ENCODE results near the gene ID3.

Gene ID3

GRCh38 chr1:23578311-23578996 is 19.2 kb upstream of the ID3 start:
- peaks cover 9% of the 10 kb centered on the region for H3K27me3 ChIP-seq (ENCODE audit: insufficient read depth, poor library complexity, severe bottlenecking)
- TF ChIP-seq REST (IDR thresholded peaks at IDR 0.05; ENCODE audit: insufficient replicate concordance, low read depth): no peak
- TF ChIP-seq CTCF (IDR thresholded peaks at IDR 0.05; ENCODE audit: insufficient read depth, low read length): no peak
- TF ChIP-seq SPI1 (IDR thresholded peaks at IDR 0.05; ENCODE audit: borderline replicate concordance, low read depth): no peak
- TF ChIP-seq POLR2AphosphoS5 (IDR thresholded peaks at IDR 0.05; ENCODE audit: low read depth): no peak
- no peak for TF ChIP-seq GABPA (IDR thresholded peaks at IDR 0.05; ENCODE audit: low read depth)
- H3K4me3 ChIP-seq (replicated peaks; ENCODE audit: insufficient read depth, low read length): no peak overlapping the region
- DNase-seq (ENCODE audit: low read depth in 1 of 2, low spot score in 1 of 2): no peak
- H3K27ac ChIP-seq (replicated peaks): no peak overlapping the region

- no peak for TF ChIP-seq GABPA (IDR thresholded peaks at IDR 0.05; ENCODE audit: low read depth)
- no peak for TF ChIP-seq CTCF (IDR thresholded peaks at IDR 0.05; ENCODE audit: insufficient read depth, low read length)
- no peak for TF ChIP-seq POLR2AphosphoS5 (IDR thresholded peaks at IDR 0.05; ENCODE audit: low read depth)
- DNase-seq (ENCODE audit: low read depth in 1 of 2, low spot score in 1 of 2): no peak
- peaks cover 9% of the 10 kb centered on the region for H3K27me3 ChIP-seq (ENCODE audit: insufficient read depth, poor library complexity, severe bottlenecking)
- no peak overlapping the region for H3K4me3 ChIP-seq (replicated peaks; ENCODE audit: insufficient read depth, low read length)
- H3K27ac ChIP-seq (replicated peaks): no peak overlapping the region
These were observed 18.0 kb upstream of the ID3 start for GRCh38 chr1:23577056-23578004.

- H3K27me3 ChIP-seq (ENCODE audit: insufficient read depth, poor library complexity, severe bottlenecking): peaks cover 12% of the 10 kb centered on the region
- no peak overlapping the region for H3K27ac ChIP-seq (replicated peaks)
- DNase-seq (ENCODE audit: low read depth in 1 of 2, low spot score in 1 of 2): no peak
- no peak overlapping the region for H3K4me3 ChIP-seq (replicated peaks; ENCODE audit: insufficient read depth, low read length)
- no peak for TF ChIP-seq CTCF (IDR thresholded peaks at IDR 0.05; ENCODE audit: insufficient read depth, low read length)
- no peak for TF ChIP-seq GABPA (IDR thresholded peaks at IDR 0.05; ENCODE audit: low read depth)
These were observed 17.2 kb upstream of the ID3 start for GRCh38 chr1:23576338-23577055.

GRCh38 chr1:23575226-23575810 is 16.0 kb upstream of the ID3 start:
- Histone ChIP-seq H3K27ac (replicated peaks) (no peak overlapping the region), H3K4me3 (replicated peaks; ENCODE audit: insufficient read depth, low read length) (no peak overlapping the region), H3K27me3 (ENCODE audit: insufficient read depth, poor library complexity, severe bottlenecking) (peaks cover 19% of the 10 kb centered on the region)
- no peak for DNase-seq (ENCODE audit: low read depth in 1 of 2, low spot score in 1 of 2)
- TF ChIP-seq POLR2AphosphoS5 (IDR thresholded peaks at IDR 0.05; ENCODE audit: low read depth) (no peak), GABPA (IDR thresholded peaks at IDR 0.05; ENCODE audit: low read depth) (no peak)
